ENCODE data around the gene ISCU. TPM values are rescaled to one million over a fixed set of nuclear protein-coding genes. Genes with fewer than 3 reads are reported as not detected.

ISCU gene
- 10 to 100 TPM; 93.3 to 98.7 TPM for total RNA-seq

DNA sequence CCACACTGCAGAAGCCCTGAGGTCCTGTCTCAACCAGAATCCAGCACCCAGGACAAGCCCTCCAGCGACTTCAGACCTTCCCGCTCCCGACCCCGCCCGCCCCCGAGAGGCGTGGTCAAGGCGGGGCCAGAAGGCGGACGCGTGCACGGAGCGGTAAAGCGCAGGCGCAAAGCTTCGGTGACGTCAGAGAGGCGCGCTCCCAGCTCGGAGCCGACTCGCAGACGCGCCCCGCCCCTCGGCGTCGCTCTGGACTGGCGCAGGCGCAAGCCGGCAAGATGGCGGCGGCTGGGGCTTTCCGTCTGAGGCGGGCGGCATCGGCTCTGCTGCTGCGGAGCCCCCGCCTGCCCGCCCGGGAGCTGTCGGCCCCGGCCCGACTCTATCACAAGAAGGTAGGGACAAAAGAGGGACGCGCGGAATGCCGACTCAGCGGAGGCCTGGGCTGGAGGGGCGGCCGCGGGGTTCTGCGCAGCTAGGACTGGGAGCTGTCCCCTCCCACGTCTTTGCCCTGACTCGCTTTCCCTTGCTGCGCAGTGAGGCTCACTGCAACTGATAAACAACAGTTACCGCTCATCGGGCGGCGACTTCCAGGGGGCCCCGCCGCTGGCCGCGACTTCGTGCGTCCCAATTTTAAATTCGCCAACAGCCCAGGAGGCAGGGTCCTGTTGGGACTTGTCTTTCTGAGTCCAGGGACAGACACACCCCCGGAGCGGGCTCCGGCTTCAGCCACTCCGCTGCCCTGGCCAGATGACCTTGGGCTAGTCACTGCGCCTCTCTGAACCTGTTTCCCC is at the start of gene ISCU:
Gene ISCU, plus strand, starts transcription at position 249 of the 788 bp plus-strand sequence. Its CDS starts 27 bp downstream, at position 276.
- H3K27ac Mint-ChIP-seq: peak within 1 kb of the TSS; percentile 99
- H3K4me3 Mint-ChIP-seq: peak within 1 kb of the TSS; percentile 93
- H3K4me1 Mint-ChIP-seq: peaks cover 29% of the 10 kb centered on the region
- peaks cover 86% of the 10 kb centered on the region for H3K36me3 Mint-ChIP-seq (ENCODE audit: low read depth)
- ATAC-seq (replicated peaks): peak; percentile 64
- no peaks in the 10 kb centered on the region for H3K9me3 Mint-ChIP-seq
- H3K27me3 Mint-ChIP-seq: no peaks in the 10 kb centered on the region

DNA sequence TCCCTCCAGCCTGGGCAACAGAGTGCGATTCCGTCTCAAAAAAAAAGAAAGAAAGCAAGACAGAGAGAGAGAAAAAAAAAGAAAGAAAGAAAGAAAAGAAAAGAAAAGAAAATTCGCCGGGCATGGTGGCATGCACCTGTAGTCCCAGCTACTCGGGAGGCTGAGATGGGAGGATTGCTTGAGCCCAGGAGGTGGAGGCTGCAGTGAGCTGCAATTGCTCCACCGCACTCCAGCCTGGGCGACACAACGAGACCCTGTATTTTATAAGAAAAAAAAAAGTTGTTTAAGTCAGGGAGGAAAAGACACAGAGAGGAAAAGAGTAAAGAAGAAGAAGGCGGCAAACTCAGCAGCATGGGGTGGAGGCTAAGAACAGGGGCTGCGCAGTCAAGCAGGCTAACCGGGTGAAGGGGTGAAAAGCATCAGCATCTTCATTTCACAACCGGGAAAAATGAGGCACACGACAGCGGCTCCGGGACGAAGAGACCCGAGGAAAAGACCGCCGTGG is 47.9 kb upstream of the ISCU start:
- Mint-ChIP-seq H3K36me3 (ENCODE audit: low read depth) (peaks cover 24% of the 10 kb centered on the region), H3K4me1 (peaks cover 9% of the 10 kb centered on the region), H3K27ac (peak overlapping the region; percentile 86), H3K27me3 (no peaks in the 10 kb centered on the region), H3K9me3 (no peaks in the 10 kb centered on the region), H3K4me3 (peak overlapping the region; percentile 84)
- peak; percentile 12 for ATAC-seq (replicated peaks)

DNA sequence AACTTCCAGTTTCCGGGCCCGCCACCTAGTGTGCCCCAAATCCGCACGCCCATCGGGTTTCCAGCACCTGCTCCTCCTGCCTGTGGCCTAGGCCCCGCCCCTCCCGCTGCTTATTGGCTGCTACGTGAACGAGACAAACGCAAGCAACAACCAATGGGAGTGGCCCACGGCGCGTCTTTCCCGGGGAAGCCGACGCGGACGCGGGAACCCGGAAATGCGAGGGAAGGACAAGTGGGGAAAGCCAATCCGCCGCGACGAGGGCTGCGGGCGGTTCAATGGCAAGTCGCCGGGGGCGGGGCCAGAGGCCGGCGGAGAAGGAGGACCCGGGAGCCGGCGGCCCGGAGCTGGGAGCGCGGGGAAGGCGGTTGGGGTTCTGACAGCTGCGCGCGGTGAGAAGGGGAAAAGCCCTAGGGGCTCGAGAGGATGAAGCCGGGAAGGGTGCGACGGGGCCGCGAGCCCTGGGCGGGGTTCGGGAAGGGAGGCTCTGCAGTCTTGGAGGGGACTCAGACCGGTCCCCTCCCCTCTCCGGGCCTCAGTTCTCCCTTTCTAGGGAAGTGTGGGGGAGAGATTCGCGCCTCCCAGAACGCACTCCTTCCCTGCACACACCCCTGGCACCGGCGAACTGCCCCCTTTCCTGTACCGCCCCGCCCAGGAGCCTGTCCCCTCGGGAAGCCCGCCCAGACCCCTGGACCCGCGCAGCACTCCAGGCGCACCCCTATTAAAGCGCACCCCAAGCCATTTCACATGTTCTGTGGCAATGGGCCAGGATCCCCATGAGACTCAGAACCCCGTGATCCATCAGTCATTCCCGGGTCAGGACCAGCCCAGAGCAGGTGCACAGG is 47.2 kb upstream of the ISCU start, which contains the start of gene FICD:
Gene FICD, plus strand, starts transcription at position 305 of the 842 bp plus-strand sequence. CDS start 1,696 bp downstream, outside the sequence.
- peak within 1 kb of the TSS; percentile 86 for H3K27ac Mint-ChIP-seq
- H3K27me3 Mint-ChIP-seq: no peaks in the 10 kb centered on the region
- H3K9me3 Mint-ChIP-seq: no peaks in the 10 kb centered on the region
- peak; percentile 96 for ATAC-seq (replicated peaks)
- peak within 1 kb of the TSS; percentile 84 for H3K4me3 Mint-ChIP-seq
- H3K4me1 Mint-ChIP-seq: peaks cover 9% of the 10 kb centered on the region
- H3K36me3 Mint-ChIP-seq (ENCODE audit: low read depth): peaks cover 31% of the 10 kb centered on the region

DNA sequence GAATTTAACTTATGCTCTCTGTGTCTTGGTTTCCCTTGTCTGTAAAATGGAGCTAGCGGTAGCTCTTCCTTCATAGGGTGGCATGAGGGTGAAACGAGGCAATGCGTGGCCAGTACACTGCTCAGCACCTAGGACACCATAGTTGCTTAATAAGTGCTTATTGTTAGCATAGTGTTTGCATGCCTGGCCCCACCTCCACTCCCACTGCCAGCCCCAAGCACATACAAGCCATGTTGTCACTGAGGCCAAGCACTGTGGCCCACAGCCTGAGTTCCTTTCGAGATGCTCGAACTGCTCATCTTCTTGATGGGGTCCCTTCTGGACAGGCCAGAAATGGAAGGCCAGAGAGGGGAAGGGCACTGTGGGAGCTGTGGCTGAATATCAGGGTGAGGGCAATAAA is 46.5 kb upstream of the ISCU start:
- no peak for ATAC-seq (replicated peaks)
- Mint-ChIP-seq H3K36me3 (ENCODE audit: low read depth) (peaks cover 38% of the 10 kb centered on the region), H3K4me1 (peaks cover 9% of the 10 kb centered on the region), H3K4me3 (peak overlapping the region; percentile 84), H3K27ac (peak overlapping the region; percentile 86), H3K27me3 (no peaks in the 10 kb centered on the region), H3K9me3 (no peaks in the 10 kb centered on the region)

DNA sequence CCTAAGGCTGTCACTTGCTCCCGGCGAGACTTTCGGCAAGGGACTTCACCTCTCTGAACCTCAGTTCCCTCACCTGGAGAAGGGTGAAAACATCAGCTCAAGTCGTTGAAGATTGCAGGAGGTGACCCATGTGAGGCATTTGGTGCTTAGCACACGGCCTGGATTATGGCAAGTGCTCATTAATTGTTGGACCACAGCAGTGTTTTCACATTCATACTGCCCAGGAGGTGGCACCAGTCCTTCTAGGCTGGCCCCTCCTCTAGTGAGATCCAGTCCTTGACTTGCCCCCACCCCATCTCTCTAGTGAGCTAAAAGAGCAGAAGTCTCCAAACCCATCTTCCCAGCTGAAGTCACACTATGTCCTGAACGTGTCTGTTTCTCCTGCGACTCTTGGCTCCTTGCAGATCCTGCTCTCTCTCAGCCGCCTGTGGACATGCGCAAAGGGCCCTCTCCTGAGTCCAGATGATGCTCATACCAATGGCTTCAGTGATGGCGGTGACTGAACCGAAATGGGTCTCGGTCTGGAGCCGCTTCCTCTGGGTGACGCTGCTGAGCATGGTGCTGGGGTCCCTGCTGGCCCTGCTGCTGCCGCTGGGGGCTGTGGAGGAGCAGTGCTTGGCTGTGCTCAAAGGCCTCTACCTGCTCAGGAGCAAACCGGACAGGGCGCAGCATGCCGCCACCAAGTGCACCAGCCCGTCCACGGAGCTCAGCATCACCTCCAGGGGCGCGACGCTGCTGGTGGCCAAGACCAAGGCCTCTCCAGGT is 45.7 kb upstream of the ISCU start:
- ATAC-seq (replicated peaks): no peak
- Mint-ChIP-seq H3K27ac (peak overlapping the region; percentile 19), H3K9me3 (no peaks in the 10 kb centered on the region), H3K36me3 (ENCODE audit: low read depth) (peaks cover 46% of the 10 kb centered on the region), H3K4me1 (peaks cover 8% of the 10 kb centered on the region), H3K27me3 (no peaks in the 10 kb centered on the region), H3K4me3 (peak overlapping the region; percentile 84)

DNA sequence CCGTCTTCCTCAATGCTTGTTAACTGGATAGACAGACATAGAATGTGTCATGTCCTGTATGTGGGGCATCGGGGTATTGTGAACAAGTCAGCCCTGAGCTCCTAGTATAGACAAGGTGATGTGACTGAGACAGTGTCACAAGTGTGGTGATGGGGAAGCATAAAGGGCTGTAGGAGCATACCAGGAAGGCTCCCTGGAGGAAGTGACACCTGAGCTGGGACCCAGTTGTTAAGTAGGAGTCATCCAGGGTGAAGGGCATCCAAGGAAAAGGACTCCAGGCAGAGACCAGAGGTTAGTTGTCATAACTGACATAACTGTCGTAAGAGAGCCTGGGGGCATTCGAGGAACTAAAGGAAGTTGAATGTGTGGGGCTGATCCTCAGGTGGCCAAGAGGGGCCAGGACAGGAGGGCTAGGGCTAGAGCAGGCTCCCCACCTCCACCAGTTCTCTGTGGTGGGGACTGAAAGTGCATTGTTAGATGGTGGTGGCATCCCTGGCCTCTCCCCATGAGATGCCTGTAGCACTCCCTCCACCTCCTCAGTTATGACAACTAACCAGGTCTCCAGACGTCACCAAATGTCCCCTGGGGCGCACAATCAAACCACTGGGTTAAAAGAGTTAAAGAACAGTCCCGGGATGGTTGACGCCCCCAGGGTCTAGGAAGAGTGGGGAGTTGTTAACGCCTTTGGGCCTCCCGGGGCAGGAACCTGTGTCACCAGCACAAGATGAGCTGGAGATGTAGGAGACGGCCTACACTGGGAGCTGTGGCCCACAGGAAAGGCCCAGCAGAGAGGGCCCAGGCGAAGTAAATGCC is 44.9 kb upstream of the ISCU start:
- peak overlapping the region; percentile 19 for H3K27ac Mint-ChIP-seq
- no peak for ATAC-seq (replicated peaks)
- H3K4me3 Mint-ChIP-seq: peak overlapping the region; percentile 84

DNA sequence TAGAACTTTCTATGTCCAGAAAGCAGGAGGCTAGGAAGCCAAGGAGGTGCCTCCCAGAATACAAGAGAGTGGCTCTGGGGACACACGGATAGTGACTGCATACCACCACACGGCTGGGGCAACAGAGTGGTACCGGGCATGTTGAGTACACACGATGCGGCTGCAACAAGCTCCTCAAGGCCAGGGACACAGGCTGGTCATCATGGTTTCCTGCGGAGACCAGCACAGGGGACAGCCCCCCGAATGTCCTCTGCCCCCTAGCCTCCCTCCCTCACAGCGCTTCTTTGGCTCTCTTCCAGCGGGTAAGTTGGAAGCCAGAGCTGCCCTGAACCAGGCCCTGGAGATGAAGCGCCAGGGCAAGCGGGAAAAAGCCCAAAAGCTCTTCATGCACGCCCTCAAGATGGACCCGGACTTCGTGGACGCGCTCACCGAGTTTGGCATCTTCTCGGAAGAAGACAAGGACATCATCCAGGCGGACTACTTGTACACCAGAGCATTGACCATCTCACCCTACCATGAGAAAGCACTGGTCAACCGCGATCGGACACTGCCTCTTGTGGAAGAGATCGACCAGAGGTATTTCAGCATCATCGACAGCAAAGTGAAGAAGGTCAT is 44.2 kb upstream of the ISCU start:
- ATAC-seq (replicated peaks): no peak
- no peaks in the 10 kb centered on the region for H3K27me3 Mint-ChIP-seq
- H3K4me1 Mint-ChIP-seq: peaks cover 4% of the 10 kb centered on the region
- peaks cover 61% of the 10 kb centered on the region for H3K36me3 Mint-ChIP-seq (ENCODE audit: low read depth)
- no peaks in the 10 kb centered on the region for H3K9me3 Mint-ChIP-seq
- peak overlapping the region; percentile 54 for H3K27ac Mint-ChIP-seq
- H3K4me3 Mint-ChIP-seq: no peak overlapping the region

More for the DNA sequence above, 44.9 kb upstream of the ISCU start:
- Mint-ChIP-seq H3K27me3 (no peaks in the 10 kb centered on the region), H3K4me1 (peaks cover 4% of the 10 kb centered on the region), H3K36me3 (ENCODE audit: low read depth) (peaks cover 54% of the 10 kb centered on the region), H3K9me3 (no peaks in the 10 kb centered on the region)

DNA sequence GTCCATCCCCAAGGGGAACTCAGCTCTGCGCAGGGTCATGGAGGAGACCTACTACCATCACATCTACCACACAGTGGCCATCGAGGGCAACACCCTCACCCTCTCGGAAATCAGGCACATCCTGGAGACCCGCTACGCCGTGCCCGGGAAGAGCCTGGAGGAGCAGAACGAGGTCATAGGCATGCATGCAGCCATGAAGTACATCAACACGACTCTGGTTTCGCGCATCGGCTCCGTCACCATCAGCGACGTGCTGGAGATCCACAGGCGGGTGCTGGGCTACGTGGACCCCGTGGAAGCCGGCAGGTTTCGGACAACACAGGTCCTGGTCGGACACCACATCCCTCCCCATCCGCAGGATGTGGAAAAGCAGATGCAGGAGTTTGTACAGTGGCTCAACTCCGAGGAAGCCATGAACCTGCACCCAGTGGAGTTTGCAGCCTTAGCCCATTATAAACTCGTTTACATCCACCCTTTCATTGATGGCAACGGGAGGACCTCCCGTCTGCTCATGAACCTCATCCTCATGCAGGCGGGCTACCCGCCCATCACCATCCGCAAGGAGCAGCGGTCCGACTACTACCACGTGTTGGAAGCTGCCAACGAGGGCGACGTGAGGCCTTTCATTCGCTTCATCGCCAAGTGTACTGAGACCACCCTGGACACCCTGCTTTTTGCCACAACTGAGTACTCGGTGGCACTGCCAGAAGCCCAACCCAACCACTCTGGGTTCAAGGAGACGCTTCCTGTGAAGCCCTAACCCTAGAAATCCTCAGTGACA is 43.5 kb upstream of the ISCU start:
- Mint-ChIP-seq H3K4me3 (no peak overlapping the region), H3K9me3 (no peaks in the 10 kb centered on the region), H3K27me3 (no peaks in the 10 kb centered on the region), H3K27ac (peak overlapping the region; percentile 54), H3K36me3 (ENCODE audit: low read depth) (peaks cover 68% of the 10 kb centered on the region), H3K4me1 (peaks cover 4% of the 10 kb centered on the region)
- ATAC-seq (replicated peaks): no peak

DNA sequence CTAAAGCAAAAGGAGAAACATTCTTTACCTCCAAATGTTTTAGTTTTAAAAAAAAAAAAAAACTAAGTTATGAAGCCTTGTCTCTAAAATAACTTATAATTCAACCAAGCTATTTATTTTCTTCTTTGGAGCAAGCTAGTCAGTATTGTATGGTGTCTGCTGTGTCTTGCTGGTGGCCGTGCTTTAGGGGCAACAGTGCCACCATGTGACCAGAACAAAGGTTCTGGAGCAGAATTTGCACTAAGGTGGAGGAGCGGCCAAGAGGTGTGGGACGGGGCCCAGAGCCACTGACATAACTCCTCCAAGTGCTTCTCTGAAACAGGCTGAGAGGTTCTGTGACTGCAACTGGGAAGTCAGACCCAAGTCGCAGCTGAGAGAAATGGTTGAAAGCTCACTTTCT is 42.8 kb upstream of the ISCU start:
- H3K27ac Mint-ChIP-seq: no peak overlapping the region
- ATAC-seq (replicated peaks): no peak
- H3K4me1 Mint-ChIP-seq: peaks cover 4% of the 10 kb centered on the region
- H3K36me3 Mint-ChIP-seq (ENCODE audit: low read depth): peaks cover 74% of the 10 kb centered on the region
- H3K4me3 Mint-ChIP-seq: no peak overlapping the region
- H3K9me3 Mint-ChIP-seq: no peaks in the 10 kb centered on the region
- no peaks in the 10 kb centered on the region for H3K27me3 Mint-ChIP-seq

DNA sequence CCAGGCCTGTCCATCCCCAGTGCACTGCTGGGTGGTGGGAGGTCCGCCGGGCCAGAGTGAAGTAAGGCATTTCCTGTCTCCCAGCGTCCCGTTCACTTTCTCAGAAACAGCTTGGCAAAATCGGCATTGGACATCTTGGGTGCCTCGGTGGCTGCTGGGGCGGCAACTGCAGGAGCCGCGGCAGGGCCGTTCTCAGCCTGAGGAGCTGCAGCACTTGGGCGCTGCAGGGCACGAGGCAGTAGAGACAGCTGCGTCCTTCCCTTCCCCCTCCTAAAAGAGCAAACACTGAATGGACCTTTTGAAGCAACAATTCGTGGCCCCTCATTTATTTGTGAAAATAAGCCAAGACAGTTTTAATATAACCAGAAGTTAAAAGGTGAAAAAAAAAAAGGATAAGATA is 39.0 kb upstream of the ISCU start:
- H3K27ac Mint-ChIP-seq: no peak overlapping the region
- peaks cover 100% of the 10 kb centered on the region for H3K36me3 Mint-ChIP-seq (ENCODE audit: low read depth)

DNA sequence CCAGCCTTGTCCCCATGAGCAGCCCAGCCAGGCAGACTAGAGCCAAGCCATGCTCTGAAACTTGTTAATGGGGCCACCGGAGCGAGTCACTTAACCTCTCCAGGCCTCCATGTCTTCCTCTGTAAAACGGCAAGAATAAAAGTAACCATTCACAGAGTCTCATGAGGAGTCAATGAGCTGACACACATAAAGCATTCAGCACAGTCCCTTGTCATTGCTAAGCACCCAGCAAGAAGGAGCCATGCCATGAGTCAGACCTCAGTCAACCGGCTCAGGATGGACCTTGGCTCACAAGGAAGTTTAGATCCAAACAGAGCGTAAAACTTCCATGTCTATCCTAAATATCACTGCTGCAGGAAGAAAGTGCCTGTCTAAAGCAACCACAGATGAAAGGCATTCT is 36.7 kb upstream of the ISCU start:
- H3K27ac Mint-ChIP-seq: no peak overlapping the region
- no peaks in the 10 kb centered on the region for H3K9me3 Mint-ChIP-seq
- ATAC-seq (replicated peaks): peak; percentile 23
- no peaks in the 10 kb centered on the region for H3K27me3 Mint-ChIP-seq
- peaks cover 100% of the 10 kb centered on the region for H3K36me3 Mint-ChIP-seq (ENCODE audit: low read depth)
- H3K4me3 Mint-ChIP-seq: no peak overlapping the region
- H3K4me1 Mint-ChIP-seq: peaks cover 7% of the 10 kb centered on the region

More for the DNA sequence above, 39.0 kb upstream of the ISCU start:
- Mint-ChIP-seq H3K4me1 (peaks cover 7% of the 10 kb centered on the region), H3K27me3 (no peaks in the 10 kb centered on the region), H3K4me3 (no peak overlapping the region), H3K9me3 (no peaks in the 10 kb centered on the region)
- no peak for ATAC-seq (replicated peaks)

DNA sequence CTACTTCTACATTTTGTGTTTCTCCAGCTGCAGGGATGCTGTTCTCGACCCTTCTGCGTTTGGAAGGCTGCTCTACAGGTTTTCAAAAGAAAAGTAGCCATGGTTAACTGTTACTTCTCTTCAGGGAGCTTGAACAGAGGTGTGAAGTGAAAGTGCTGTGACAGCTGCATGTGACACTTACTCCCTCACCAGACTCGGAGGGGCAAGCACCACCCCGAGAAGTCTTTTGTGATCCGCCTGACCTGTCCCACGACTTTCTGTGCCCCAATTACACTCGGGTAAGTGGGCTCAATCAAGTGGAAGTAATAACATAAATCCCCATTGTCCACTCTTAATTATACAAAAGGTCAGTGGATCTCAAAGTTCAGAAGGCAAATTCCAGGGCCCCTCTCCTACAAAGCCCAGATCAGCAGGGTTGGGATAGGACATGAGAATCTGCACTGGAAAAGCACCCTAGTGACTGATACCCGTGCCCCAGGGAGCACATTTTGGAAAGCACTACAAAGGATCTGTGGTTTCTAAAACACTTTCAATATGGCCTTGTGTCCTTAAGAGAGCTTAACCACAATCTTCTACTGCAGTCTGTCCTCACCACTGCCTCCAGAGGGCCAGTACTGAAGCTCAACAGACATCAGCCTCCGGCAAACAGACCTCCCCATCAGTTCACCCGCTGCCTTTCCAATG is 35.8 kb upstream of the ISCU start:
- H3K9me3 Mint-ChIP-seq: no peaks in the 10 kb centered on the region
- peaks cover 7% of the 10 kb centered on the region for H3K4me1 Mint-ChIP-seq
- H3K4me3 Mint-ChIP-seq: no peak overlapping the region
- ATAC-seq (replicated peaks): no peak
- H3K27ac Mint-ChIP-seq: peak overlapping the region; percentile 90
- H3K36me3 Mint-ChIP-seq (ENCODE audit: low read depth): peaks cover 100% of the 10 kb centered on the region
- no peaks in the 10 kb centered on the region for H3K27me3 Mint-ChIP-seq
